ENCODE measurements around the gene SYT9.

GRCh38 chr11:7488681-7489080 is 237.0 kb downstream of the SYT9 start:
- TF ChIP-seq EZH2phosphoT487 (IDR thresholded peaks at IDR 0.05; ENCODE audit: insufficient read depth, low read depth) (no peak), EZH2 (IDR thresholded peaks at IDR 0.05; ENCODE audit: insufficient read depth, poor library complexity, severe bottlenecking) (no peak)
